Hepatocyte (in vitro differentiated cells): Measurements from ENCODE around the gene GOLGA8K.
"Not testable (repeated sequence)": the region's sequence is repeated elsewhere in the genome, so short reads cannot be mapped to it uniquely, and the experiment has no call there.

Source experiments
- EZH2 ChIP-seq: fragments of 200-600 bp; sonication (generic); IDR thresholded peaks from 2 replicates; pipeline ENCODE4 v1.6.1; 2016; ENCODE audit warnings: antibody characterized with exemption, mild to moderate bottlenecking, borderline replicate concordance
- TF ChIP-seq, protein P1 (sequence below): fragments of 200-600 bp; sonication (generic); IDR thresholded peaks from 2 replicates; pipeline ENCODE4 v1.5.1; 2016; ENCODE audit warnings: antibody characterized with exemption, mild to moderate bottlenecking; ENCODE audit not compliant: poor library complexity

DNA sequence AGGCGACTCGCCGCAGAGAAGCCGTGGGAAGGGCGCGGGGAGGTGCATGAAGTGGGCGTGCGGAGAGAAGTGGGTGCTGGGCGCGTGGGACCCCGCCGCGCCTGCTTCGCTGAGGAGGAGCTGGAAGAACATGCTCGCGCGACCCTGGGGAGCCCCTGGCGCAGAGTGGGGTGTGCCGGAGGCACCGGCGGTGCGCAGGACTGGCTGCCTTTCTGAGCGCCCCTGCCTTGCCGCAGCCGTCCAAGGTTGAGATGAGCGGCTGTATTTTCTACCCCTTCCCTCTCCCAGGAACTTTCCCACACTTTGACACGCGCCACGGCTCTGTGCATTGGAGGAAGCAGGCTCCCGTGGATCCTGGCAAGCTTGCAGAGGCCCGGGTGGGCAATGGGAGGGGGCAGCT is 56.1 kb downstream of the GOLGA8K start:
- TF ChIP-seq, protein P1, sequence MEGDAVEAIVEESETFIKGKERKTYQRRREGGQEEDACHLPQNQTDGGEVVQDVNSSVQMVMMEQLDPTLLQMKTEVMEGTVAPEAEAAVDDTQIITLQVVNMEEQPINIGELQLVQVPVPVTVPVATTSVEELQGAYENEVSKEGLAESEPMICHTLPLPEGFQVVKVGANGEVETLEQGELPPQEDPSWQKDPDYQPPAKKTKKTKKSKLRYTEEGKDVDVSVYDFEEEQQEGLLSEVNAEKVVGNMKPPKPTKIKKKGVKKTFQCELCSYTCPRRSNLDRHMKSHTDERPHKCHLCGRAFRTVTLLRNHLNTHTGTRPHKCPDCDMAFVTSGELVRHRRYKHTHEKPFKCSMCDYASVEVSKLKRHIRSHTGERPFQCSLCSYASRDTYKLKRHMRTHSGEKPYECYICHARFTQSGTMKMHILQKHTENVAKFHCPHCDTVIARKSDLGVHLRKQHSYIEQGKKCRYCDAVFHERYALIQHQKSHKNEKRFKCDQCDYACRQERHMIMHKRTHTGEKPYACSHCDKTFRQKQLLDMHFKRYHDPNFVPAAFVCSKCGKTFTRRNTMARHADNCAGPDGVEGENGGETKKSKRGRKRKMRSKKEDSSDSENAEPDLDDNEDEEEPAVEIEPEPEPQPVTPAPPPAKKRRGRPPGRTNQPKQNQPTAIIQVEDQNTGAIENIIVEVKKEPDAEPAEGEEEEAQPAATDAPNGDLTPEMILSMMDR: not testable (repeated sequence)
- TF ChIP-seq EZH2: not testable (repeated sequence)
